Spleen (tissue), 11 donors: Measurements from ENCODE around the gene TRIM69. TPM values are rescaled to one million over a fixed set of nuclear protein-coding genes. Genes with fewer than 3 reads are reported as not detected.
"Not testable (repeated sequence)": the region's sequence is repeated elsewhere in the genome, so short reads cannot be mapped to it uniquely, and the experiment has no call there.

Experiments
- DNase-seq: peaks from one replicate; pipeline ENCODE4 v3.0.0-alpha.2; 2020
- H3K27ac ChIP-seq, 8 donors: fragments of 200-600 bp; sonication (generic) in 7 of 8; 1 replicate in 4 of 8; 2 replicates in 4 of 8; pipeline versions ENCODE4 v1.5.0 to v1.8.0; 2016 to 2021; ENCODE audit warnings: inconsistent platforms in 4 of 8, mild to moderate bottlenecking in 4 of 8, moderate library complexity in 1 of 8
- H3K27me3 ChIP-seq, 7 donors: fragments of 200-600 bp; sonication (generic) in 6 of 7; replicated peaks in 1 of 7; 1 replicate in 4 of 7; 2 replicates in 3 of 7; pipeline versions ENCODE4 v1.5.0 to v1.8.0; 2016 to 2021; ENCODE audit warnings: inconsistent platforms in 3 of 7, mild to moderate bottlenecking in 1 of 7
- H3K36me3 ChIP-seq, 6 donors: fragments of 200-600 bp; sonication (generic) in 5 of 6; 1 replicate in 4 of 6; 2 replicates in 2 of 6; pipeline versions ENCODE4 v1.5.0 to v1.8.0; 2016 to 2021; ENCODE audit warnings: inconsistent platforms in 2 of 6
- H3K4me1 ChIP-seq, 6 donors: fragments of 200-600 bp; sonication (generic) in 5 of 6; 1 replicate in 3 of 6; 2 replicates in 3 of 6; pipeline versions ENCODE4 v1.5.0 to v1.8.0; 2016 to 2021; ENCODE audit warnings: inconsistent platforms in 3 of 6
- H3K4me3 ChIP-seq, 8 donors: fragments of 200-600 bp; sonication (generic) in 7 of 8; 1 replicate in 4 of 8; 2 replicates in 4 of 8; pipeline versions ENCODE4 v1.5.0 to v1.8.0; 2016 to 2021; ENCODE audit warnings: inconsistent platforms in 4 of 8, mild to moderate bottlenecking in 4 of 8, moderate library complexity in 2 of 8
- H3K9me3 ChIP-seq, 8 donors: fragments of 200-600 bp; sonication (generic) in 7 of 8; 1 replicate in 4 of 8; 2 replicates in 4 of 8; pipeline versions ENCODE4 v1.5.0 to v1.8.0; 2016 to 2021; ENCODE audit warnings: inconsistent platforms in 4 of 8
- POLR2A ChIP-seq, 3 donors: fragments of 450-650 bp; IDR thresholded peaks; one replicate each; pipeline ENCODE4 v1.5.1; 2017; ENCODE audit warnings: antibody characterized with exemption in 3 of 3, mild to moderate bottlenecking in 1 of 3
- POLR2AphosphoS5 ChIP-seq, 3 donors: sonication (generic); formaldehyde crosslinking; IDR thresholded peaks; one replicate each; pipeline ENCODE4 v1.5.1; 2017; ENCODE audit warnings: antibody characterized with exemption in 3 of 3
- WGBS, 5 donors: extraction: QIAGEN DNeasy Blood & Tissue Kit in 3 of 5; methylation state at CpG; one replicate each; pipeline versions ENCODE4 v1.1.5 to v1.1.7; 2013 to 2018; 5-methylcytosine and 5-hydroxymethylcytosine counted together
- intact Hi-C: fragments of 100-400 bp; cut with DNase I; formaldehyde crosslinking; loops from one replicate; pipeline ENCODE4 v1.15.0; 2023; ENCODE audit warnings: low total_unique reads
- polyA plus RNA-seq, 3 donors: library from polyadenylated mRNA; stranded (reverse); fragments of 200-250 nt; gene quantifications; one replicate each; pipeline ENCODE4 v1.2.1, GENCODE V29; 2013
- total RNA-seq, 7 donors: library from RNA; depleted of rRNA in 3 of 7; stranded (reverse); fragments of >200 nt in 3 of 7; fragmentation: NEBNext Ultra II Directional in 4 of 7; extraction: Animal tissue kit (Norgen Biotek cat#: 25700) in 4 of 7; gene quantifications; one replicate each; pipeline versions ENCODE4 v1.1.0 to v1.2.1, GENCODE V29; 2016 to 2021
- TF ChIP-seq, protein P1 (sequence below), 11 experiments: fragments of 200-600 bp in 7 of 11; fragments of 450-650 bp in 4 of 11; sonication (generic) in 4 of 11; IDR thresholded peaks in 8 of 11; conservative IDR thresholded peaks in 3 of 11; 1 replicate in 7 of 11; 2 replicates in 4 of 11; pipeline versions ENCODE4 v1.4.0 to v1.8.0; 2016 to 2021; ENCODE audit warnings: antibody characterized with exemption in 11 of 11, inconsistent platforms in 4 of 11, mild to moderate bottlenecking in 1 of 11
- donor health status: healthy with polysubstance abuse.
- donor health status: DM: no; HTN: no; CAD: no; lungs with moderate emphysema.
- donor health status: DM: no; HTN: no; CAD: no.
- donor health status: Bipolar disorder and iron deficiency.
- donor health status: healthy.
- donor health status: DM: no; HTN: no; CAD: no.
- donor health status: DM: yes; HTN: yes; CAD: no.

Gene TRIM69
- total and polyA plus RNA-seq, 10 donors, result 16.4 to 54.9 (median 44.7) TPM

DNA sequence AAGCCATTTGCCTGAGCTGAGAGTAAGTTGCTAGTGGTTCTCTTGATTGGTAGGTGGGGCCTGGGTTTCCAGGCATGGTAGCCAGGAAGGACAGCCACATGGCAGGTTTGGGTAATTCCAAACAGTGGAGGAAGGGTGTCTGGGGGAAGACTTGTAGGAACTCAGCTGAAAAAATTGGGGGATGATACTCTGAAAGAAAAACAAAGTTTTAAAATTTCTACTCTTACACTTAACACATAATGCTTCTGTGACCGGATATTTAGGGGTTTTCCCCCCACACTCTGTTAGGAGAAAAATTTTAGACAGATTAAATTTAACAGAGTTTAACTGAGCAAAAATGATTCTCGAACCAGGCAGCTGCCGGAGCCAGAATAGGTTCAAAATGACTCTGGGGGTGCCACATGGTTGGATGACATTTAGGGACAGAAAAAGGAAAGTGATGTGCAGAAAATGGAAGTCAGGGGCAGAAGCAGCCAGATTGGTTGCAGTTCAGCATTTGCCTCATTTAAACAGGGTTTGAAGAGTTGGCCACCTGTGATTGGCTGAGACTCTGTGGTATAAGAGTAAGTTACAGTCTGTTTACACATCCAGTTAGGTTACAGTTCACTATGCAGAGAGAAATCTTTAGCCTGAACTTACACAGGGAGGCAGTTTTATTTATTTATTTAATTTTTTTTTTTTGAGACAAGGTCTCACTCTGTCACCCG is 16.9 kb upstream of the TRIM69 start:
- no peaks in the 10 kb centered on the region for H3K27me3 ChIP-seq
- H3K4me1 ChIP-seq, result peaks cover 70 to 100% (median 97%) of the 10 kb centered on the region in 6 donors
- peak overlapping the region in 2 of 8 donors; percentile 0 to 91 for H3K4me3 ChIP-seq
- intact Hi-C loops, result no loop called here
- no peaks in the 10 kb centered on the region for H3K9me3 ChIP-seq
- peaks cover 5 to 60% (median 45%) of the 10 kb centered on the region in 6 donors for H3K36me3 ChIP-seq
- peak overlapping the region; percentile 11 to 100 (median 87) for H3K27ac ChIP-seq
- 42 to 51% (median 46%) methylated on average over 4 of the region's 4 CpGs for WGBS, 5 donors
- no peak for DNase-seq
- TF ChIP-seq POLR2A (IDR thresholded peaks at IDR 0.05) (peak in 1 of 3 donors; percentile 35), POLR2AphosphoS5 (IDR thresholded peaks at IDR 0.05) (peak in 1 of 3 donors; percentile 79)
- TF ChIP-seq, protein P1, sequence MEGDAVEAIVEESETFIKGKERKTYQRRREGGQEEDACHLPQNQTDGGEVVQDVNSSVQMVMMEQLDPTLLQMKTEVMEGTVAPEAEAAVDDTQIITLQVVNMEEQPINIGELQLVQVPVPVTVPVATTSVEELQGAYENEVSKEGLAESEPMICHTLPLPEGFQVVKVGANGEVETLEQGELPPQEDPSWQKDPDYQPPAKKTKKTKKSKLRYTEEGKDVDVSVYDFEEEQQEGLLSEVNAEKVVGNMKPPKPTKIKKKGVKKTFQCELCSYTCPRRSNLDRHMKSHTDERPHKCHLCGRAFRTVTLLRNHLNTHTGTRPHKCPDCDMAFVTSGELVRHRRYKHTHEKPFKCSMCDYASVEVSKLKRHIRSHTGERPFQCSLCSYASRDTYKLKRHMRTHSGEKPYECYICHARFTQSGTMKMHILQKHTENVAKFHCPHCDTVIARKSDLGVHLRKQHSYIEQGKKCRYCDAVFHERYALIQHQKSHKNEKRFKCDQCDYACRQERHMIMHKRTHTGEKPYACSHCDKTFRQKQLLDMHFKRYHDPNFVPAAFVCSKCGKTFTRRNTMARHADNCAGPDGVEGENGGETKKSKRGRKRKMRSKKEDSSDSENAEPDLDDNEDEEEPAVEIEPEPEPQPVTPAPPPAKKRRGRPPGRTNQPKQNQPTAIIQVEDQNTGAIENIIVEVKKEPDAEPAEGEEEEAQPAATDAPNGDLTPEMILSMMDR (IDR thresholded peaks at IDR 0.05 in 8 of 11, conservative IDR thresholded peaks at IDR 0.05 in 3 of 11), result no peak

DNA sequence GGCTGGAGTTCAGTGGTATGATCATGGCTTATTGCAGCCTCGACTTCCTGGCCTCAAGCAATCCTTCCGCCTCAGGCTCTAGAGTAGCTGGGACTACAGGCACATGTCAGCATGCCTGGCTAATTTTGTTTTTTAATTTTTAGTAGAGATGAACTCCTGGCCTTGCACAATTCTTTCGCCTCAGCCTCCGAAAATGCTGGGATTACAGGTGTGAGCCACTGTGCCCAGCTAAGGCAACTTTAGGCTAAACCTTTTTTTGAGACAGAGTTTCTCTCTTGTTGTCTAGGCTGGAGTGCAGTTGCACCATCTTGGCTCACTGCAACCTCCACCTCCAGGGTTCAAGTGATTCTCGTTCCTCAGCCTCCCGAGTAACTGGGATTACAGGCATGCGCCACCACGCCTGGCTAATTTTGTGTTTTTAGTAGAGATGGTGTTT is 16.3 kb upstream of the TRIM69 start:
- Histone ChIP-seq H3K4me1 (peaks cover 71 to 100% (median 97%) of the 10 kb centered on the region in 6 donors), H3K4me3 (peak overlapping the region in 1 of 8 donors; percentile 91), H3K27ac (peak overlapping the region; percentile 11 to 100 (median 87)), H3K36me3 (peaks cover 5 to 54% (median 42%) of the 10 kb centered on the region in 6 donors)
- H3K9me3 ChIP-seq, DNase-seq, intact Hi-C loops, H3K27me3 ChIP-seq: not testable (repeated sequence)
- WGBS, 5 donors, result 76 to 86% (median 80%) methylated on average over 8 of the region's 8 CpGs
- peak; percentile 42 to 93 (median 82) for TF ChIP-seq POLR2AphosphoS5 (IDR thresholded peaks at IDR 0.05)

DNA sequence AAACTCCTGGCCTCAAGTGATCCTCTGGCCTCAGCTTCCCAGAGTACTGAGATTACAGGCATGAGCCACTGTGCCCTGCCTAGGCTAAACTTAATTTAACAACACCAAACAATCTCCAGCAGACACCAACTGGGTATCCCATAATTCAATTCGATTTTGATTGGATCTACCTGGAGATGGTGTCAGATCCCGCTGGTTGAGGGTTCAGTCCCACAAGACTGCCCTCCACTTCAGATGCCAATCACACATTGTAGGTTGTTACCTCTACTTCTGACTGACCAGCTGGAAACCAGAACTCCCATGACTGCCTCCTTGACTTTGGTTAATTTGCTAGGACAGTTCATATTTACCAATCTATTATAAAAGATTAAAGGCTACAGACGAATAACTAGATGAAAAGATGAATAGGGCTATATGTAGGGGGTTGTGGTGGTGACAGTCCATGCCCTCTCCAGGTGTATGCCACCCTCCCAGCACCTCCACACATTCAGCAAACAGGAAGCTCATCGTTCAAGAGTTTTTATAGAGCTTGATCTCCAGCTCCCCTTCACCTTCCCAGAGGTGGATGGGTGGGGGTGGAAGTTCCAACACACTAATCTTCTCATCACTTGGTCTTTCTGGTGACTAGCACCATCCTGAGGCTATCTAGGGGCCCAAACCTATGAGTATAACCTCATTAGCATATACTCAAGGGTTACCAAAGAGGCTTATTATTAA is 15.7 kb upstream of the TRIM69 start:
- intact Hi-C loops, result no loop called here
- peak overlapping the region; percentile 11 to 100 (median 87) for H3K27ac ChIP-seq
- DNase-seq, result no peak
- peaks cover 4 to 48% (median 37%) of the 10 kb centered on the region in 6 donors for H3K36me3 ChIP-seq
- H3K27me3 ChIP-seq, result no peaks in the 10 kb centered on the region
- no peaks in the 10 kb centered on the region for H3K9me3 ChIP-seq
- peak overlapping the region in 1 of 8 donors; percentile 91 for H3K4me3 ChIP-seq
- 72 to 86% (median 80%) methylated on average over 4 of the region's 4 CpGs for WGBS, 5 donors
- H3K4me1 ChIP-seq, result peaks cover 71 to 100% (median 97%) of the 10 kb centered on the region in 6 donors
- peak in 1 of 3 donors; percentile 6 for TF ChIP-seq POLR2A (IDR thresholded peaks at IDR 0.05)
- TF ChIP-seq POLR2AphosphoS5 (IDR thresholded peaks at IDR 0.05), result peak in 1 of 3 donors; percentile 82
- TF ChIP-seq, protein P1 (IDR thresholded peaks at IDR 0.05 in 8 of 11, conservative IDR thresholded peaks at IDR 0.05 in 3 of 11), result no peak

DNA sequence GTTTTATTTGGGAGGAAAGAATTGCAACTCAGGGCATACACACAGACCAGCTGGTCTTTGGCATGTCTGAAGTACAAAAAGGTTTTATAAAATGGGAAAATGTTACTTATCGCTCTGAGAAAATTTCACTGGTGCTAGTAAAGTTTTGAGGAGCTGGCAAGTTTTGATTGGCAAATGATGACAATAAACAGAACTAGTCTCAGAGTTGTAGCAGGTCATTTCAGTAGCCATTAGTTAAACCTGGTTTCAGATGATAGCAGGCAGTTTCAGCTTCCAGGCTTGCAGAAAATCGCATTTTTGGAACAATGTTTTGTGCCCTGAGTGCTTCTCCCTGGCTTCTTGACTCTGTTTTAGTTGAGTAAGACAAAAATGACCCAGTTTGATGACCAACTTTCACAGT is 14.3 kb upstream of the TRIM69 start:
- intact Hi-C loops, result no loop called here
- Histone ChIP-seq H3K36me3 (peaks cover 0 to 34% (median 23%) of the 10 kb centered on the region in 6 donors), H3K27me3 (no peaks in the 10 kb centered on the region), H3K4me3 (no peak overlapping the region), H3K27ac (peak overlapping the region; percentile 10 to 100 (median 97)), H3K9me3 (no peaks in the 10 kb centered on the region), H3K4me1 (peaks cover 71 to 100% (median 97%) of the 10 kb centered on the region in 6 donors)
- TF ChIP-seq, protein P1 (IDR thresholded peaks at IDR 0.05 in 8 of 11, conservative IDR thresholded peaks at IDR 0.05 in 3 of 11), result no peak
- TF ChIP-seq POLR2AphosphoS5 (IDR thresholded peaks at IDR 0.05) (no peak), POLR2A (IDR thresholded peaks at IDR 0.05) (no peak)
- 63 to 81% (median 70%) methylated on average over 2 of the region's 2 CpGs for WGBS, 5 donors
- DNase-seq, result no peak
